IMR-90 (cell line): ENCODE results near the gene HTR2B. TPM values are rescaled to one million over a fixed set of nuclear protein-coding genes. Genes with fewer than 3 reads are reported as not detected.

Experiments
- ATAC-seq: fragments of 200-7000 bp; cut with Tn5 transposase; 2 replicates; pipeline ENCODE4 v1.9.1; 2020; ENCODE audit warnings: low read depth, mild to moderate bottlenecking, moderate library complexity
- BruUV-seq: library from RNA; stranded (reverse); fragments of 400-500 nt; replicated peaks from 2 replicates; lab custom pipeline; 2021; lab: Mats Ljungman, UMichigan
- CTCF ChIA-PET: fragments of 300-600 bp; formaldehyde crosslinking; extraction: SDS; loops from one replicate; lab custom pipeline; 2021; ENCODE audit warnings: antibody characterized with exemption; lab: Yijun Ruan, JAX
- POLR2A ChIA-PET: fragments of 300-600 bp; sonication (Branson Sonifier 250); formaldehyde crosslinking; loops from one replicate; lab custom pipeline; 2022; ENCODE audit warnings: antibody characterized with exemption; ENCODE audit not compliant: unreplicated experiment; lab: Charles Lee
- DNase-seq: peaks from one replicate; pipeline ENCODE4 v3.0.0; 2013
- H2AFZ ChIP-seq: replicated peaks from 2 replicates; pipeline ENCODE3; 2013; ENCODE audit warnings: low read length, mild to moderate bottlenecking; ENCODE audit not compliant: poor library complexity
- H2AK5ac ChIP-seq: 2 replicates; pipeline ENCODE4 v1.6.1; 2013; ENCODE audit warnings: low read depth, low read length, inconsistent platforms
- H2AK9ac ChIP-seq: replicated peaks from 2 replicates; pipeline ENCODE3; 2013; ENCODE audit warnings: mild to moderate bottlenecking, low read depth, low read length, moderate library complexity; ENCODE audit not compliant: poor library complexity
- H2BK120ac ChIP-seq: 2 replicates; pipeline ENCODE4 v1.6.1; 2013; ENCODE audit warnings: low read depth, low read length, inconsistent platforms
- H2BK15ac ChIP-seq: 3 replicates; pipeline ENCODE4 v1.6.1; 2013; ENCODE audit warnings: low read depth, low read length, inconsistent platforms
- H2BK20ac ChIP-seq: 2 replicates; pipeline ENCODE4 v1.6.1; 2013; ENCODE audit warnings: low read depth, mild to moderate bottlenecking, inconsistent platforms, low read length, moderate library complexity
- H2BK5ac ChIP-seq: 2 replicates; pipeline ENCODE4 v1.6.1; 2013; ENCODE audit warnings: mild to moderate bottlenecking, low read depth, low read length, inconsistent platforms; ENCODE audit not compliant: poor library complexity, severe bottlenecking
- H3K14ac ChIP-seq: replicated peaks from 2 replicates; pipeline ENCODE4 v1.6.1; 2013; ENCODE audit warnings: low read depth, low read length, inconsistent platforms
- H3K18ac ChIP-seq: 2 replicates; pipeline ENCODE4 v1.6.1; 2013; ENCODE audit warnings: low read depth, low read length, control low read depth
- H3K23ac ChIP-seq: 2 replicates; pipeline ENCODE4 v1.6.1; 2013; ENCODE audit warnings: low read depth, low read length, inconsistent platforms
- H3K27ac ChIP-seq: 2 replicates; pipeline ENCODE4 v1.5.1; 2013; ENCODE audit warnings: mild to moderate bottlenecking, control low read depth, low read length; ENCODE audit not compliant: insufficient read depth
- H3K27me3 ChIP-seq: 2 replicates; pipeline ENCODE4 v1.6.1; 2013; ENCODE audit warnings: low read length; ENCODE audit not compliant: control insufficient read depth, insufficient read depth
- H3K36me3 ChIP-seq: 2 replicates; pipeline ENCODE4 v1.6.1; 2013; ENCODE audit warnings: low read length, mixed read lengths; ENCODE audit not compliant: control insufficient read depth, insufficient read depth
- H3K4ac ChIP-seq: 2 replicates; pipeline ENCODE4 v1.6.1; 2013; ENCODE audit warnings: low read depth, low read length, inconsistent platforms
- H3K4me1 ChIP-seq: 2 replicates; pipeline ENCODE4 v1.6.1; 2013; ENCODE audit warnings: low read length, mixed read lengths; ENCODE audit not compliant: control insufficient read depth, insufficient read depth
- H3K4me2 ChIP-seq: 2 replicates; pipeline ENCODE4 v1.6.1; 2013; ENCODE audit warnings: low read depth, mild to moderate bottlenecking, control low read depth, low read length, moderate library complexity
- H3K4me3 ChIP-seq: 2 replicates; pipeline ENCODE4 v1.5.1; 2013; ENCODE audit warnings: low read depth, mild to moderate bottlenecking, control low read depth, low read length, moderate library complexity; ENCODE audit not compliant: insufficient read depth
- H3K56ac ChIP-seq: 2 replicates; pipeline ENCODE4 v1.6.1; 2013; ENCODE audit warnings: low read length, inconsistent platforms; ENCODE audit not compliant: insufficient read depth; ENCODE audit errors: extremely low read depth
- H3K79me1 ChIP-seq, 2 experiments: 2 replicates each; pipeline ENCODE4 v1.6.1; 2013; ENCODE audit warnings: low read length in 2 of 2, inconsistent platforms in 1 of 2, low read depth in 1 of 2
- H3K9ac ChIP-seq: 2 replicates; pipeline ENCODE4 v1.6.1; 2013; ENCODE audit warnings: low read depth, low read length, control low read depth
- H3K9me1 ChIP-seq: 2 replicates; pipeline ENCODE4 v1.6.1; 2013; ENCODE audit warnings: low read length, inconsistent platforms; ENCODE audit not compliant: insufficient read depth
- H3K9me3 ChIP-seq: 2 replicates; pipeline ENCODE4 v1.6.1; 2013; ENCODE audit warnings: low read length; ENCODE audit not compliant: control insufficient read depth, insufficient read depth
- H4K20me1 ChIP-seq: 2 replicates; pipeline ENCODE4 v1.6.1; 2013; ENCODE audit warnings: low read length, inconsistent platforms; ENCODE audit not compliant: insufficient read depth
- H4K5ac ChIP-seq: 2 replicates; pipeline ENCODE4 v1.6.1; 2013; ENCODE audit warnings: mild to moderate bottlenecking, low read depth, low read length, control low read depth
- H4K8ac ChIP-seq, 2 experiments: 2 replicates each; pipeline ENCODE4 v1.6.1; 2013; ENCODE audit warnings: low read depth in 2 of 2, low read length in 2 of 2, control low read depth in 1 of 2, inconsistent platforms in 1 of 2
- H4K91ac ChIP-seq: 2 replicates; pipeline ENCODE4 v1.6.1; 2013; ENCODE audit warnings: low read depth, low read length, inconsistent platforms; ENCODE audit not compliant: insufficient read depth
- BHLHE40 ChIP-seq: fragments of 150-350 bp; IDR thresholded peaks from 2 replicates; pipeline ENCODE4 v1.6.1; 2016; ENCODE audit warnings: mild to moderate bottlenecking, low read depth, low read length
- CHD1 ChIP-seq: IDR thresholded peaks from 2 replicates; pipeline ENCODE4 v1.6.1; 2012; ENCODE audit warnings: low read depth, low read length, improper control_type of control experiment
- ELK1 ChIP-seq: fragments of 150-350 bp; IDR thresholded peaks from 2 replicates; pipeline ENCODE4 v1.6.1; 2016; ENCODE audit warnings: low read depth, mild to moderate bottlenecking, low read length, moderate library complexity, borderline replicate concordance
- FOS ChIP-seq: fragments of 150-350 bp; IDR thresholded peaks from 2 replicates; pipeline ENCODE4 v1.6.1; 2016; ENCODE audit warnings: low read depth, low read length
- MAFK ChIP-seq: IDR thresholded peaks from 2 replicates; pipeline ENCODE4 v1.6.1; 2012; ENCODE audit warnings: low read depth, low read length, improper control_type of control experiment
- MAZ ChIP-seq: IDR thresholded peaks from 2 replicates; pipeline ENCODE4 v1.6.1; 2012; ENCODE audit warnings: low read depth, mild to moderate bottlenecking, low read length, improper control_type of control experiment, moderate library complexity, borderline replicate concordance
- MXI1 ChIP-seq: IDR thresholded peaks from 2 replicates; pipeline ENCODE4 v1.6.1; 2012; ENCODE audit warnings: low read depth, mild to moderate bottlenecking, low read length, moderate library complexity, borderline replicate concordance
- NFE2L2 ChIP-seq: fragments of 150-350 bp; IDR thresholded peaks from 2 replicates; pipeline ENCODE4 v1.6.1; 2016; ENCODE audit warnings: low read depth, mild to moderate bottlenecking, low read length
- POLR2A ChIP-seq: IDR thresholded peaks from 2 replicates; pipeline ENCODE4 v1.6.1; 2012; ENCODE audit warnings: mild to moderate bottlenecking, low read depth, low read length
- RAD21 ChIP-seq: IDR thresholded peaks from 2 replicates; pipeline ENCODE4 v1.6.1; 2012; ENCODE audit warnings: low read length, improper control_type of control experiment
- RCOR1 ChIP-seq: IDR thresholded peaks from 2 replicates; pipeline ENCODE4 v1.6.1; 2012; ENCODE audit warnings: mild to moderate bottlenecking, low read length, improper control_type of control experiment; ENCODE audit not compliant: insufficient replicate concordance
- RFX5 ChIP-seq: IDR thresholded peaks from 2 replicates; pipeline ENCODE4 v1.8.0; 2012; ENCODE audit warnings: low read depth, mild to moderate bottlenecking, low read length, moderate library complexity
- SMC3 ChIP-seq: fragments of 150-350 bp; IDR thresholded peaks from 2 replicates; pipeline ENCODE4 v1.6.1; 2016; ENCODE audit warnings: low read depth, mild to moderate bottlenecking, antibody characterized with exemption, low read length, moderate library complexity
- USF2 ChIP-seq: fragments of 150-350 bp; IDR thresholded peaks from 2 replicates; pipeline ENCODE4 v1.6.1; 2017; ENCODE audit warnings: mild to moderate bottlenecking, antibody characterized with exemption, low read length, low read depth
- WGBS, 2 experiments: methylation state at CpG; one replicate each; pipeline versions ENCODE4 v1.1.5 to v1.1.7; 2013; ENCODE audit warnings: missing lambda C conversion rate in 2 of 2; ENCODE audit not compliant: insufficient read length in 1 of 2; ENCODE audit errors: extremely low coverage in 2 of 2; 5-methylcytosine and 5-hydroxymethylcytosine counted together
- dilution Hi-C: fragments of 300-500 bp; cut with HindIII; formaldehyde crosslinking; loops from one replicate; pipeline ENCODE4 v1.14.3; 2018; ENCODE audit warnings: low sequenced_read_pairs; ENCODE audit not compliant: unreplicated experiment
- in situ Hi-C: fragments of 300-500 bp; cut with MboI; formaldehyde crosslinking; loops from 3 replicates; pipeline ENCODE4 v1.14.3; 2019; ENCODE audit warnings: low sequenced_read_pairs, inconsistent platforms, mixed read lengths
- intact Hi-C: fragments of 100-400 bp; cut with micrococcal nuclease; formaldehyde crosslinking; loops from 2 replicates; pipeline ENCODE4 v1.10.0; 2022
- polyA plus RNA-seq, 3 experiments: library from polyadenylated mRNA; depleted of rRNA; stranded (reverse); fragments of >200 nt; gene quantifications; 2 replicates each; pipeline ENCODE4 v1.2.3, GENCODE V29; 2012; ENCODE audit warnings: low replicate concordance in 1 of 3
- total RNA-seq: library from RNA; depleted of rRNA; stranded (reverse); fragments of >200 nt; gene quantifications from 2 replicates; pipeline ENCODE4 v1.2.3, GENCODE V29; 2012
- TF ChIP-seq, protein P1 (sequence below): conservative IDR thresholded peaks from 2 replicates; pipeline ENCODE4 v1.5.1; 2012; ENCODE audit warnings: mild to moderate bottlenecking, low read depth, low read length, improper control_type of control experiment

The HTR2B gene
- total and polyA plus RNA-seq, 2 of the 4 experiments (the other 2 are of a cell fraction), result 0.26 to 0.72 TPM

GRCh38 chr2:231161877-231162329, 37.1 kb upstream of the HTR2B start:
- Histone ChIP-seq H4K20me1 (no peaks in the 10 kb centered on the region), H3K27me3 (no peaks in the 10 kb centered on the region), H2AK9ac (no peak overlapping the region), H3K9me1 (peaks cover 6% of the 10 kb centered on the region), H3K4me2 (no peak overlapping the region; the same call in 1 of the 2 replicates), H2BK5ac (peak overlapping the region; percentile 100), H3K14ac (no peak overlapping the region), H3K79me1 (peaks cover 11 to 45% of the 10 kb centered on the region in 2 experiments), H3K56ac (peak overlapping the region; percentile 99), H4K91ac (no peak overlapping the region), H3K36me3 (peaks cover 3% of the 10 kb centered on the region), H2BK20ac (no peak overlapping the region), H3K4me1 (peaks cover 23% of the 10 kb centered on the region), H3K4ac (no peak overlapping the region; the same call in 1 of the 2 replicates), H3K18ac (peak overlapping the region; percentile 14; the same call in 1 of the 2 replicates), H3K27ac (peak overlapping the region; percentile 88; the same call in 1 of the 2 replicates), H4K8ac (peak overlapping the region in 1 of 2 experiments; percentile 100; a peak in 1 of 4 replicates), H2AFZ (no peak overlapping the region), H3K9ac (no peak overlapping the region; the same call in 1 of the 2 replicates), H2BK120ac (peak overlapping the region; percentile 100; the same call in 1 of the 2 replicates), H3K9me3 (no peaks in the 10 kb centered on the region), H4K5ac (no peak overlapping the region), H3K23ac (no peak overlapping the region; the same call in 1 of the 2 replicates), H2BK15ac (no peak overlapping the region), H2AK5ac (no peak overlapping the region), H3K4me3 (no peak overlapping the region)
- CTCF ChIA-PET, result no interaction called here
- peak; percentile 89 for ATAC-seq
- DNase-seq, result peak; percentile 99
- POLR2A ChIA-PET, result interaction anchor here (0.6 kb wide), 1 partner anchor 59 kb away, joined by 3 read pairs; no protein-coding TSS in a partner anchor
- no CpG with 5 or more reads among the region's 2 CpGs for WGBS, 2 experiments
- dilution Hi-C loops (no loop called here), in situ Hi-C loops (no loop called here), intact Hi-C loops (loop anchor here (2.0 to 5.0 kb wide), 2 partner anchors 50 to 61 kb away; no protein-coding TSS in a partner anchor)
- no TSS peak for BruUV-seq
- TF ChIP-seq ELK1 (no peak), USF2 (no peak), FOS (peak; percentile 86; the same call in 1 of the 2 replicates), RCOR1 (peak; percentile 22), MAZ (no peak), SMC3 (no peak), RFX5 (no peak), MXI1 (no peak), POLR2A (0 out of 2 replicates have a peak, but pooled peaks have one; percentile 37), RAD21 (peak; percentile 17; the same call in 1 of the 2 replicates), NFE2L2 (0 out of 2 replicates have a peak, but pooled peaks have one; percentile 3), MAFK (peak; percentile 91), BHLHE40 (peak; percentile 71), CHD1 (no peak)
- TF ChIP-seq, protein P1, sequence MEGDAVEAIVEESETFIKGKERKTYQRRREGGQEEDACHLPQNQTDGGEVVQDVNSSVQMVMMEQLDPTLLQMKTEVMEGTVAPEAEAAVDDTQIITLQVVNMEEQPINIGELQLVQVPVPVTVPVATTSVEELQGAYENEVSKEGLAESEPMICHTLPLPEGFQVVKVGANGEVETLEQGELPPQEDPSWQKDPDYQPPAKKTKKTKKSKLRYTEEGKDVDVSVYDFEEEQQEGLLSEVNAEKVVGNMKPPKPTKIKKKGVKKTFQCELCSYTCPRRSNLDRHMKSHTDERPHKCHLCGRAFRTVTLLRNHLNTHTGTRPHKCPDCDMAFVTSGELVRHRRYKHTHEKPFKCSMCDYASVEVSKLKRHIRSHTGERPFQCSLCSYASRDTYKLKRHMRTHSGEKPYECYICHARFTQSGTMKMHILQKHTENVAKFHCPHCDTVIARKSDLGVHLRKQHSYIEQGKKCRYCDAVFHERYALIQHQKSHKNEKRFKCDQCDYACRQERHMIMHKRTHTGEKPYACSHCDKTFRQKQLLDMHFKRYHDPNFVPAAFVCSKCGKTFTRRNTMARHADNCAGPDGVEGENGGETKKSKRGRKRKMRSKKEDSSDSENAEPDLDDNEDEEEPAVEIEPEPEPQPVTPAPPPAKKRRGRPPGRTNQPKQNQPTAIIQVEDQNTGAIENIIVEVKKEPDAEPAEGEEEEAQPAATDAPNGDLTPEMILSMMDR, result no peak
